Ovary (tissue), 3 donors: ENCODE results near the gene CSNK2A2.

ENCODE experiments used
- POLR2A ChIP-seq: fragments of 450-650 bp; IDR thresholded peaks from one replicate; pipeline ENCODE4 v1.6.1; 2017; ENCODE audit warnings: antibody characterized with exemption, mild to moderate bottlenecking, moderate library complexity
- TF ChIP-seq, protein P1 (sequence below), 3 donors: fragments of 450-650 bp in 2 of 3; fragments of 200-600 bp in 1 of 3; IDR thresholded peaks; one replicate each; pipeline versions ENCODE4 v1.5.1 to v1.8.0; 2016 to 2022; ENCODE audit warnings: antibody characterized with exemption in 3 of 3, mild to moderate bottlenecking in 1 of 3
- donor health status: DM: no; HTN: no; CAD: no.

- TF ChIP-seq POLR2A = no peak
- TF ChIP-seq, protein P1, sequence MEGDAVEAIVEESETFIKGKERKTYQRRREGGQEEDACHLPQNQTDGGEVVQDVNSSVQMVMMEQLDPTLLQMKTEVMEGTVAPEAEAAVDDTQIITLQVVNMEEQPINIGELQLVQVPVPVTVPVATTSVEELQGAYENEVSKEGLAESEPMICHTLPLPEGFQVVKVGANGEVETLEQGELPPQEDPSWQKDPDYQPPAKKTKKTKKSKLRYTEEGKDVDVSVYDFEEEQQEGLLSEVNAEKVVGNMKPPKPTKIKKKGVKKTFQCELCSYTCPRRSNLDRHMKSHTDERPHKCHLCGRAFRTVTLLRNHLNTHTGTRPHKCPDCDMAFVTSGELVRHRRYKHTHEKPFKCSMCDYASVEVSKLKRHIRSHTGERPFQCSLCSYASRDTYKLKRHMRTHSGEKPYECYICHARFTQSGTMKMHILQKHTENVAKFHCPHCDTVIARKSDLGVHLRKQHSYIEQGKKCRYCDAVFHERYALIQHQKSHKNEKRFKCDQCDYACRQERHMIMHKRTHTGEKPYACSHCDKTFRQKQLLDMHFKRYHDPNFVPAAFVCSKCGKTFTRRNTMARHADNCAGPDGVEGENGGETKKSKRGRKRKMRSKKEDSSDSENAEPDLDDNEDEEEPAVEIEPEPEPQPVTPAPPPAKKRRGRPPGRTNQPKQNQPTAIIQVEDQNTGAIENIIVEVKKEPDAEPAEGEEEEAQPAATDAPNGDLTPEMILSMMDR (IDR thresholded peaks at IDR 0.05) = no peak
These were observed 82.8 kb downstream of the CSNK2A2 start for GRCh38 chr16:58114827-58115825.
